GM18951 (cell line): ENCODE results near the gene SGO2.
"Not testable (repeated sequence)": the region's sequence is repeated elsewhere in the genome, so short reads cannot be mapped to it uniquely, and the experiment has no call there.

ENCODE experiments used
- POLR2A ChIP-seq: IDR thresholded peaks from 4 replicates; pipeline ENCODE4 v1.6.1; 2011; ENCODE audit warnings: mild to moderate bottlenecking; ENCODE audit not compliant: insufficient read length, insufficient read depth; ENCODE audit errors: extremely low read depth
- in situ Hi-C: fragments of 300-500 bp; cut with MboI; formaldehyde crosslinking; loops from one replicate; pipeline ENCODE4 v1.12.0; 2022; ENCODE audit warnings: low sequenced_read_pairs, mixed read lengths, inconsistent platforms; ENCODE audit not compliant: unreplicated experiment

SGO2 gene

GRCh38 chr2:200592406-200593075 is 66.5 kb downstream of the SGO2 start:
- no peak for TF ChIP-seq POLR2A
- in situ Hi-C loops = no loop called here

GRCh38 chr2:200593905-200594304 is 67.9 kb downstream of the SGO2 start:
- in situ Hi-C loops = no loop called here

GRCh38 chr2:200595913-200596312 is 69.9 kb downstream of the SGO2 start:
- in situ Hi-C loops = no loop called here
- TF ChIP-seq POLR2A = no peak

More at GRCh38 chr2:200593905-200594304, 67.9 kb downstream of the SGO2 start:
- TF ChIP-seq POLR2A = no peak

GRCh38 chr2:200596774-200597570 is 71.0 kb downstream of the SGO2 start:
- in situ Hi-C loops = no loop called here
- no peak for TF ChIP-seq POLR2A

GRCh38 chr2:200599206-200599605 is 73.2 kb downstream of the SGO2 start:
- TF ChIP-seq POLR2A = no peak
- in situ Hi-C loops = no loop called here

GRCh38 chr2:200600549-200601225 is 74.7 kb downstream of the SGO2 start:
- in situ Hi-C loops = no loop called here

GRCh38 chr2:200602584-200602983 is 76.6 kb downstream of the SGO2 start:
- in situ Hi-C loops = no loop called here

More at GRCh38 chr2:200600549-200601225, 74.7 kb downstream of the SGO2 start:
- no peak for TF ChIP-seq POLR2A

GRCh38 chr2:200603972-200604371 is 78.0 kb downstream of the SGO2 start:
- in situ Hi-C loops = no loop called here
- TF ChIP-seq POLR2A = no peak

More at GRCh38 chr2:200602584-200602983, 76.6 kb downstream of the SGO2 start:
- TF ChIP-seq POLR2A = no peak

- in situ Hi-C loops = no loop called here
- no peak for TF ChIP-seq POLR2A
Observed at GRCh38 chr2:200604571-200605255, 78.7 kb downstream of the SGO2 start.

- in situ Hi-C loops = no loop called here
- TF ChIP-seq POLR2A = no peak
Observed at GRCh38 chr2:200608341-200609027, 82.5 kb downstream of the SGO2 start.

- no peak for TF ChIP-seq POLR2A
- in situ Hi-C loops = no loop called here
Observed at GRCh38 chr2:200609028-200609614, 83.1 kb downstream of the SGO2 start.

- in situ Hi-C loops = not testable (repeated sequence)
Observed at GRCh38 chr2:200610217-200610616, 84.2 kb downstream of the SGO2 start.
